ENCODE results near the gene ADAM12.

Gene ADAM12

DNA sequence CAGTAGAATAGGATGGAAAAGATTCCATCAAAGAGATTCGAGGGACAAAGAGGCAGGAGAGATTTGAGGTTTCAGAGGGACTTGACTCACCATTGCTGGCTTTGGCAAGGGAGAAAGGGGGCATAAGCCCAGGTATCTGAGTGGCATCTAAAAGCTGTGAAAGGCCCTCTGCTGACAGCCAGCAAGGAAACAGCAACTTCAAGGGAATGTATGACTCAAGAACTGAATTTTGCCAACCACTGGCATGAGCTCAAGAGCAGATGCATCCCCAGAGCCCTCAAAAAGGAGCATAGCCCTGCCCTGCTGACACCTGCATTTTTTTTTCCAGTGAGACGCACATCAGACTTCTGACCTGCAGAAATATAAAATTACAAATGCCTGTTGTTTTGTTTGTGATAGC, 19.6 kb upstream of the ADAM12 start (continued):
- no peak for TF ChIP-seq ZNF521 (tag by site-specific recombination; IDR thresholded peaks at IDR 0.05)
- TF ChIP-seq ZIC2 (tag by site-specific recombination; IDR thresholded peaks at IDR 0.05), result no peak
- TF ChIP-seq, protein P1, sequence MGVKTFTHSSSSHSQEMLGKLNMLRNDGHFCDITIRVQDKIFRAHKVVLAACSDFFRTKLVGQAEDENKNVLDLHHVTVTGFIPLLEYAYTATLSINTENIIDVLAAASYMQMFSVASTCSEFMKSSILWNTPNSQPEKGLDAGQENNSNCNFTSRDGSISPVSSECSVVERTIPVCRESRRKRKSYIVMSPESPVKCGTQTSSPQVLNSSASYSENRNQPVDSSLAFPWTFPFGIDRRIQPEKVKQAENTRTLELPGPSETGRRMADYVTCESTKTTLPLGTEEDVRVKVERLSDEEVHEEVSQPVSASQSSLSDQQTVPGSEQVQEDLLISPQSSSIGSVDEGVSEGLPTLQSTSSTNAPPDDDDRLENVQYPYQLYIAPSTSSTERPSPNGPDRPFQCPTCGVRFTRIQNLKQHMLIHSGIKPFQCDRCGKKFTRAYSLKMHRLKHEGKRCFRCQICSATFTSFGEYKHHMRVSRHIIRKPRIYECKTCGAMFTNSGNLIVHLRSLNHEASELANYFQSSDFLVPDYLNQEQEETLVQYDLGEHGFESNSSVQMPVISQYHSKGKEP (tag by site-specific recombination; IDR thresholded peaks at IDR 0.05), result no peak
- no peak for TF ChIP-seq ZNF10 (tag by site-specific recombination; IDR thresholded peaks at IDR 0.05)
- TF ChIP-seq ZNF768 (tag by site-specific recombination; IDR thresholded peaks at IDR 0.05), result no peak
- TF ChIP-seq, protein P2, sequence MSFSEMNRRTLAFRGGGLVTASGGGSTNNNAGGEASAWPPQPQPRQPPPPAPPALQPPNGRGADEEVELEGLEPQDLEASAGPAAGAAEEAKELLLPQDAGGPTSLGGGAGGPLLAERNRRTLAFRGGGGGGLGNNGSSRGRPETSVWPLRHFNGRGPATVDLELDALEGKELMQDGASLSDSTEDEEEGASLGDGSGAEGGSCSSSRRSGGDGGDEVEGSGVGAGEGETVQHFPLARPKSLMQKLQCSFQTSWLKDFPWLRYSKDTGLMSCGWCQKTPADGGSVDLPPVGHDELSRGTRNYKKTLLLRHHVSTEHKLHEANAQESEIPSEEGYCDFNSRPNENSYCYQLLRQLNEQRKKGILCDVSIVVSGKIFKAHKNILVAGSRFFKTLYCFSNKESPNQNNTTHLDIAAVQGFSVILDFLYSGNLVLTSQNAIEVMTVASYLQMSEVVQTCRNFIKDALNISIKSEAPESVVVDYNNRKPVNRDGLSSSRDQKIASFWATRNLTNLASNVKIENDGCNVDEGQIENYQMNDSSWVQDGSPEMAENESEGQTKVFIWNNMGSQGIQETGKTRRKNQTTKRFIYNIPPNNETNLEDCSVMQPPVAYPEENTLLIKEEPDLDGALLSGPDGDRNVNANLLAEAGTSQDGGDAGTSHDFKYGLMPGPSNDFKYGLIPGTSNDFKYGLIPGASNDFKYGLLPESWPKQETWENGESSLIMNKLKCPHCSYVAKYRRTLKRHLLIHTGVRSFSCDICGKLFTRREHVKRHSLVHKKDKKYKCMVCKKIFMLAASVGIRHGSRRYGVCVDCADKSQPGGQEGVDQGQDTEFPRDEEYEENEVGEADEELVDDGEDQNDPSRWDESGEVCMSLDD (tag by site-specific recombination; IDR thresholded peaks at IDR 0.05), result no peak

DNA sequence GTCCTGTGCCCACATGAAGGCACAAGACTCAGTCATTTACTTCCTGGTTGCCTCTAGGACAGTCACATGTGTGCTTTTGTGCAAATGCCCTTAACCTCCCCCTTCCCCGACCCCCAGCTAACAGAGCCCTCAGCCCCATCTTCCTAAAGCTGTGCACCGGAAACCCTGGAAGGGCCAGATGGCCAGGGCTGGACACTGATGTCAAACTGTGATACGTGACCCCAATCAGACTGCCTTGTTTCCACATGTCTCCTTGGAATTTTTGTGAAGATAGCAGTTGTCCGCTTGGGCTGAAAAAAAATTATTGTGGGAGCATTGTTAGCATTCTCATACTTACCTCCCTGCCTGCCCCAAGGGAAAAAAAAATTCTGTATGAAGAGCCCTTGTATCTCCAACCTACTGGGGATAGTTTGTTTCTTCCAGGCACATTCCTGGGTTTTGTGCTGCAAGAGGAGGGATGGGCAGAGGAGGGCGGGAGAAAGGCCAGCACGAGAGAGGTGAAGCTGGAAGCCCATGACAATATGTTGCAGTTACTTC, 17.0 kb upstream of the ADAM12 start:
- Histone ChIP-seq H3K4me1 (ENCODE audit: control insufficient read depth, insufficient read depth, low read length) (no peaks in the 10 kb centered on the region), H3K9me3 (ENCODE audit: control insufficient read depth, insufficient read depth, low read depth, low read length) (no peaks in the 10 kb centered on the region), H3K36me3 (ENCODE audit: control insufficient read depth in 2 of 2, insufficient read depth in 1 of 2, low read length in 2 of 2) (no peaks in the 10 kb centered on the region), H3K27ac (ENCODE audit: extremely low read depth, low read depth, low read length) (no peak overlapping the region), H3K4me3 (ENCODE audit: low read depth, low read length) (no peak overlapping the region)
- TF ChIP-seq, protein P3, sequence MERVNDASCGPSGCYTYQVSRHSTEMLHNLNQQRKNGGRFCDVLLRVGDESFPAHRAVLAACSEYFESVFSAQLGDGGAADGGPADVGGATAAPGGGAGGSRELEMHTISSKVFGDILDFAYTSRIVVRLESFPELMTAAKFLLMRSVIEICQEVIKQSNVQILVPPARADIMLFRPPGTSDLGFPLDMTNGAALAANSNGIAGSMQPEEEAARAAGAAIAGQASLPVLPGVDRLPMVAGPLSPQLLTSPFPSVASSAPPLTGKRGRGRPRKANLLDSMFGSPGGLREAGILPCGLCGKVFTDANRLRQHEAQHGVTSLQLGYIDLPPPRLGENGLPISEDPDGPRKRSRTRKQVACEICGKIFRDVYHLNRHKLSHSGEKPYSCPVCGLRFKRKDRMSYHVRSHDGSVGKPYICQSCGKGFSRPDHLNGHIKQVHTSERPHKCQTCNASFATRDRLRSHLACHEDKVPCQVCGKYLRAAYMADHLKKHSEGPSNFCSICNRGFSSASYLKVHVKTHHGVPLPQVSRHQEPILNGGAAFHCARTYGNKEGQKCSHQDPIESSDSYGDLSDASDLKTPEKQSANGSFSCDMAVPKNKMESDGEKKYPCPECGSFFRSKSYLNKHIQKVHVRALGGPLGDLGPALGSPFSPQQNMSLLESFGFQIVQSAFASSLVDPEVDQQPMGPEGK (tag by site-specific recombination; IDR thresholded peaks at IDR 0.05), result no peak
- TF ChIP-seq ZNF404 (tag by site-specific recombination; IDR thresholded peaks at IDR 0.05) (no peak), ZNF561 (tag by site-specific recombination; IDR thresholded peaks at IDR 0.05; ENCODE audit: borderline replicate concordance) (no peak), ZNF843 (tag by site-specific recombination; IDR thresholded peaks at IDR 0.05) (no peak), ZSCAN23 (tag by site-specific recombination; IDR thresholded peaks at IDR 0.05) (no peak), KLF1 (tag by site-specific recombination; IDR thresholded peaks at IDR 0.05) (no peak), ZNF132 (tag by site-specific recombination; IDR thresholded peaks at IDR 0.05; ENCODE audit: borderline replicate concordance) (no peak)
- CTCF ChIA-PET, result no interaction called here
- POLR2A ChIA-PET, result no interaction called here

DNA sequence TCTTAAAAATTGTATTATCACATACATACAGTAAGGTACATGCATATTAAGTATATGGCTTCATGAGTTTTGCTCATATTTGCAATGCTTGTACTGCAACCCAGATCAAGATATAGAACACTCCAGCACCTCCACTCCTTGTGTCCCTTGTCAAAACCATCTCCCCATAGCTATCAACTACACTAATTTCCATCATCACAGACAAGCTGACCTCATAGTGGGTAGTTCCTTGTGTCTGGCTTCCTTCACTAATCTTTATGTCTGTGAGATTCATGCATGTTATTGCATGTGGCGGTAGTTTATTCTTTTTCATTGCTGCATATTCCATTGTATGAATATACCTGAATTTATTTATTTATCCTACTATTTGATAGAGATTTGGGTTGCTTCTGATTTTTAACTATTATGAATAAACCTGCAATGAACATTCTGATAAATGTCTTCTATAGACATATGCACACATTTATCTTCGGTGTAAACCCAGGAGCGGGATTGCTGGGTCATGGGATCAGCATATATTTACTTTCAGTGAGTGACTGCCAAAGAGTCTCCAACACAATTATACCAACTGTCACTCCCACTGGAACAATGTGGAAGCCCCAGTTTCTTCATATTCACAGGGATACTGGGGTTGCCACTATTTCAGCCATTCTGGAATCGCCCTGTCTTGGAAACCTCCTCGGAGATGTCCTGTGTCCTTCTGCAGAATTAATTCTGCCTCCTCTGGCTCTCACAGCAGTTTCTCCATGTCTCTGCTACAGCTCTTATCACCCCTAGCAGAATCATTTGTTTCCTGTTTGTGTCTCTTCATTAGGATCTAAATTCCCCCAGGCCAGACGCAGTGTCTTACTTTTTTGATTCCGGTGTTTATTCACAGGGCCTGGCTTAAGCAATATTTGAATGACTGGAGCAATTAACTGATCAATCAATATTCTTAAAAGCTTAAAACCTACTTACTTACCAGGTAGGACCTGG, 14.7 kb upstream of the ADAM12 start:
- TF ChIP-seq, protein P4, sequence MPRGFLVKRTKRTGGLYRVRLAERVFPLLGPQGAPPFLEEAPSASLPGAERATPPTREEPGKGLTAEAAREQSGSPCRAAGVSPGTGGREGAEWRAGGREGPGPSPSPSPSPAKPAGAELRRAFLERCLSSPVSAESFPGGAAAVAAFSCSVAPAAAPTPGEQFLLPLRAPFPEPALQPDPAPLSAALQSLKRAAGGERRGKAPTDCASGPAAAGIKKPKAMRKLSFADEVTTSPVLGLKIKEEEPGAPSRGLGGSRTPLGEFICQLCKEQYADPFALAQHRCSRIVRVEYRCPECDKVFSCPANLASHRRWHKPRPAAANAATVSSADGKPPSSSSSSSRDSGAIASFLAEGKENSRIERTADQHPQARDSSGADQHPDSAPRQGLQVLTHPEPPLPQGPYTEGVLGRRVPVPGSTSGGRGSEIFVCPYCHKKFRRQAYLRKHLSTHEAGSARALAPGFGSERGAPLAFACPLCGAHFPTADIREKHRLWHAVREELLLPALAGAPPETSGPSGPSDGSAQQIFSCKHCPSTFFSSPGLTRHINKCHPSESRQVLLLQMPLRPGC (tag by site-specific recombination; IDR thresholded peaks at IDR 0.05), result no peak
- no peak for TF ChIP-seq ZNF423 (tag by site-specific recombination; IDR thresholded peaks at IDR 0.05)
- no peak for TF ChIP-seq ZNF133 (tag by site-specific recombination; IDR thresholded peaks at IDR 0.05)
- no peak for TF ChIP-seq HOXD13 (CRISPR knock-in tag; IDR thresholded peaks at IDR 0.05; ENCODE audit: borderline replicate concordance)
- no peak for TF ChIP-seq ZNF112 (tag by site-specific recombination; IDR thresholded peaks at IDR 0.05)
- TF ChIP-seq ZNF530 (tag by site-specific recombination; IDR thresholded peaks at IDR 0.05; ENCODE audit: low read depth), result no peak
- TF ChIP-seq ZNF24 (tag by site-specific recombination; IDR thresholded peaks at IDR 0.05), result no peak
- TF ChIP-seq ZNF169 (tag by site-specific recombination; IDR thresholded peaks at IDR 0.05), result no peak
- TF ChIP-seq ZNF548 (tag by site-specific recombination; IDR thresholded peaks at IDR 0.05), result no peak
- TF ChIP-seq ZNF544 (tag by site-specific recombination; IDR thresholded peaks at IDR 0.05), result no peak
- TF ChIP-seq SETDB1 (IDR thresholded peaks at IDR 0.05; ENCODE audit: insufficient read length, low read length), result no peak
- TF ChIP-seq ZFP69B (tag by site-specific recombination; IDR thresholded peaks at IDR 0.05), result no peak
- H3K27ac ChIP-seq (ENCODE audit: extremely low read depth, low read depth, low read length), result no peak overlapping the region
- peaks cover 4% of the 10 kb centered on the region; the same call in 1 of the 2 replicates for H3K4me1 ChIP-seq (ENCODE audit: control insufficient read depth, insufficient read depth, low read length)
- ChIA-PET POLR2A (no interaction called here), CTCF (interaction anchor here (1.0 kb wide), 1 partner anchor 10 kb away, joined by 3 read pairs; no protein-coding TSS in a partner anchor)
- no peaks in the 10 kb centered on the region for H3K36me3 ChIP-seq (ENCODE audit: control insufficient read depth in 2 of 2, insufficient read depth in 1 of 2, low read length in 2 of 2)
- H3K4me3 ChIP-seq (ENCODE audit: low read depth, low read length), result no peak overlapping the region
- H3K9me3 ChIP-seq (ENCODE audit: control insufficient read depth, insufficient read depth, low read depth, low read length), result no peaks in the 10 kb centered on the region
